HepG2 (cell line): ENCODE data around the gene UBA6. TPM values are rescaled to one million over a fixed set of nuclear protein-coding genes. Genes with fewer than 3 reads are reported as not detected.

Experiments used
- ATAC-seq: fragments of 200-7000 bp; cut with Tn5 transposase; 3 replicates; pipeline ENCODE4 v1.9.1; 2020; ENCODE audit warnings: mild to moderate bottlenecking, moderate library complexity
- BruUV-seq: library from RNA; stranded (reverse); fragments of 400-500 nt; replicated peaks from 2 replicates; lab custom pipeline; 2021; lab: Mats Ljungman, UMichigan
- CTCF ChIA-PET: fragments of 300-600 bp; formaldehyde crosslinking; extraction: SDS; loops from one replicate; lab custom pipeline; 2021; ENCODE audit warnings: low total read pairs, inconsistent platforms, low intra/inter-chr PET ratio; lab: Yijun Ruan, JAX
- POLR2A ChIA-PET: fragments of 350-600 bp; sonication (Branson Sonifier 250); formaldehyde crosslinking; loops from one replicate; lab custom pipeline; 2020; ENCODE audit warnings: antibody characterized with exemption, inconsistent platforms; lab: Yijun Ruan, JAX
- DNase-seq: peaks from one replicate; pipeline ENCODE4 v3.0.0-alpha.2; 2015; ENCODE audit warnings: low spot score
- FAIRE-seq: peaks from 3 replicates; lab custom pipeline; 2011; peaks lifted over from hg19 to GRCh38; lab: Jason Lieb, UNC
- H2AFZ ChIP-seq: one replicate; pipeline ENCODE4 v1.6.1; 2011; ENCODE audit warnings: low read length, inconsistent platforms
- H3K27ac ChIP-seq: fragments of 300-600 bp; 3 replicates; pipeline ENCODE4 v1.8.0; 2011; ENCODE audit warnings: mixed run types, mild to moderate bottlenecking, mixed read lengths, low read length, inconsistent platforms; ENCODE audit not compliant: insufficient read depth; ENCODE audit errors: extremely low read length
- H3K27me3 ChIP-seq, 2 experiments: fragments of 200-600 bp in 1 of 2; 2 replicates in 1 of 2; 3 replicates in 1 of 2; pipeline versions ENCODE4 v1.6.0 to v1.8.0; 2011; ENCODE audit warnings: low read length in 2 of 2, mild to moderate bottlenecking in 2 of 2, moderate library complexity in 2 of 2, inconsistent platforms in 1 of 2; ENCODE audit not compliant: insufficient read depth in 2 of 2, control insufficient read depth in 1 of 2
- H3K36me3 ChIP-seq, 2 experiments: fragments of 200-600 bp in 1 of 2; replicated peaks in 1 of 2; 2 replicates in 1 of 2; 3 replicates in 1 of 2; pipeline versions ENCODE4 v1.5.1 to v1.8.0; 2011; ENCODE audit warnings: low read length in 2 of 2, inconsistent platforms in 1 of 2; ENCODE audit not compliant: insufficient read depth in 2 of 2, control insufficient read depth in 1 of 2
- H3K4me1 ChIP-seq: 2 replicates; pipeline ENCODE4 v1.5.1; 2012; ENCODE audit warnings: low read length, inconsistent platforms; ENCODE audit not compliant: insufficient read depth
- H3K4me2 ChIP-seq: 2 replicates; pipeline ENCODE4 v1.6.0; 2011; ENCODE audit warnings: low read depth, low read length, inconsistent platforms
- H3K4me3 ChIP-seq, 3 experiments: fragments of 200-600 bp in 1 of 3; sonication (generic), shearing (Covaris generic) in 1 of 3; replicated peaks in 1 of 3; 2 replicates each; pipeline ENCODE4 v1.5.1; 2011 to 2016; ENCODE audit warnings: low read length in 3 of 3, inconsistent platforms in 2 of 3, low read depth in 2 of 3, mild to moderate bottlenecking in 2 of 3, control low read depth in 1 of 3, mixed read lengths in 1 of 3; ENCODE audit not compliant: insufficient read depth in 1 of 3
- H3K79me2 ChIP-seq: one replicate; pipeline ENCODE4 v1.6.1; 2011; ENCODE audit warnings: low read length, inconsistent platforms; ENCODE audit not compliant: insufficient read depth
- H3K9ac ChIP-seq: 2 replicates; pipeline ENCODE4 v1.6.0; 2011; ENCODE audit warnings: mild to moderate bottlenecking, low read depth, low read length, inconsistent platforms; ENCODE audit not compliant: insufficient read depth
- H3K9me3 ChIP-seq: 2 replicates; pipeline ENCODE4 v1.5.1; 2012; ENCODE audit warnings: mild to moderate bottlenecking, low read length
- H4K20me1 ChIP-seq: 2 replicates; pipeline ENCODE4 v1.6.0; 2011; ENCODE audit warnings: inconsistent platforms, mild to moderate bottlenecking, low read length, moderate library complexity; ENCODE audit not compliant: insufficient read depth
- DMAP1 ChIP-seq: IDR thresholded peaks from 2 replicates; pipeline ENCODE4 v1.6.1; 2016
- DR1 ChIP-seq: sonication (generic); formaldehyde crosslinking; IDR thresholded peaks from 2 replicates; pipeline ENCODE4 v1.8.0; 2021; ENCODE audit warnings: mild to moderate bottlenecking, missing genetic modification reagents, inconsistent platforms
- MAFG ChIP-seq: sonication (generic); formaldehyde crosslinking; IDR thresholded peaks from 2 replicates; pipeline ENCODE4 v1.5.1; 2020; ENCODE audit warnings: mild to moderate bottlenecking, missing genetic modification reagents
- MAZ ChIP-seq, 2 experiments: sonication (generic) in 1 of 2; formaldehyde crosslinking in 1 of 2; IDR thresholded peaks; 2 replicates each; pipeline versions ENCODE4 v1.5.0 to v1.6.1; 2012 to 2020; ENCODE audit warnings: low read depth in 2 of 2, mild to moderate bottlenecking in 2 of 2, borderline replicate concordance in 1 of 2, improper control_type of control experiment in 1 of 2, low read length in 1 of 2, missing genetic modification reagents in 1 of 2, moderate library complexity in 1 of 2
- MEIS1 ChIP-seq: sonication (generic); formaldehyde crosslinking; IDR thresholded peaks from 2 replicates; pipeline ENCODE4 v1.9.0; 2021; ENCODE audit warnings: mild to moderate bottlenecking, missing genetic modification reagents, moderate library complexity, borderline replicate concordance
- MXI1 ChIP-seq: IDR thresholded peaks from 3 replicates; pipeline ENCODE4 v1.6.1; 2012; ENCODE audit warnings: low read depth, low read length, inconsistent platforms, borderline replicate concordance
- RARA ChIP-seq: IDR thresholded peaks from 2 replicates; pipeline ENCODE4 v1.6.1; 2016; ENCODE audit warnings: missing genetic modification reagents, missing compliant biosample characterization
- SRSF1 ChIP-seq: fragments of 200-400 bp; formaldehyde crosslinking; optimal IDR thresholded peaks from 2 replicates; pipeline ENCODE3; 2017; ENCODE audit warnings: mild to moderate bottlenecking, low read depth, low read length, moderate library complexity
- ZFX ChIP-seq: sonication (generic); formaldehyde crosslinking; IDR thresholded peaks from 2 replicates; pipeline ENCODE4 v1.4.0; 2020; ENCODE audit warnings: mild to moderate bottlenecking, low read depth, missing genetic modification reagents, moderate library complexity
- ZNF205 ChIP-seq: IDR thresholded peaks from 2 replicates; pipeline ENCODE4 v1.6.1; 2018; ENCODE audit warnings: missing biosample characterization, missing genetic modification reagents
- ZNF235 ChIP-seq: sonication (generic); formaldehyde crosslinking; IDR thresholded peaks from 2 replicates; pipeline ENCODE4 v1.8.1; 2023; ENCODE audit warnings: mild to moderate bottlenecking, missing genetic modification reagents, borderline replicate concordance
- ZNF446 ChIP-seq: sonication (generic); formaldehyde crosslinking; IDR thresholded peaks from 2 replicates; pipeline ENCODE4 v1.5.0; 2020; ENCODE audit warnings: mild to moderate bottlenecking, missing genetic modification reagents
- ZNF761 ChIP-seq: sonication (generic); formaldehyde crosslinking; conservative IDR thresholded peaks from 2 replicates; pipeline ENCODE4 v1.4.0; 2020; ENCODE audit warnings: mild to moderate bottlenecking, missing genetic modification reagents
- ZNF850 ChIP-seq: sonication (generic); formaldehyde crosslinking; conservative IDR thresholded peaks from 2 replicates; pipeline ENCODE4 v1.9.0; 2021; ENCODE audit warnings: mild to moderate bottlenecking, missing genetic modification reagents
- WGBS: methylation state at CpG from one replicate; pipeline ENCODE4 v1.1.6; 2017; ENCODE audit warnings: low lambda C conversion rate; 5-methylcytosine and 5-hydroxymethylcytosine counted together
- in situ Hi-C: cut with HindIII; loops from 2 replicates; pipeline ENCODE4 v1.10.0; 2017; ENCODE audit warnings: low pct_unique_long_range_greater_than_20kb; ENCODE audit not compliant: extremely low pct_ligation_motif_present
- intact Hi-C: fragments of 100-400 bp; cut with micrococcal nuclease; formaldehyde crosslinking; loops from one replicate; pipeline ENCODE4 v1.10.0; 2022; ENCODE audit not compliant: unreplicated experiment
- polyA plus RNA-seq, 8 experiments: library from polyadenylated mRNA; depleted of rRNA in 3 of 8; stranded (reverse) in 7 of 8; unstranded in 1 of 8; fragments of >200 nt; fragmentation: Illumina TruSeq in 4 of 8; extraction: Trizol in 4 of 8; gene quantifications; 2 replicates each; pipeline versions ENCODE4 v1.2.1 to v1.2.3, GENCODE V29; 2011 to 2016; ENCODE audit warnings: low read depth in 4 of 8, missing spikeins in 1 of 8, mixed read lengths in 1 of 8; ENCODE audit not compliant: insufficient read depth in 1 of 8
- total RNA-seq, 5 experiments: library from RNA; depleted of rRNA; stranded (reverse); fragments of >200 nt; fragmentation: Illumina TruSeq; extraction: Trizol; gene quantifications; 2 replicates each; pipeline ENCODE4 v1.2.3, GENCODE V29; 2016; ENCODE audit warnings: low read depth in 1 of 5
- TF ChIP-seq, protein P1 (sequence below): sonication (generic); formaldehyde crosslinking; IDR thresholded peaks from 2 replicates; pipeline ENCODE4 v1.5.1; 2020; ENCODE audit warnings: missing genetic modification reagents, mild to moderate bottlenecking, borderline replicate concordance
- TF ChIP-seq, protein P2 (sequence below): sonication (generic); formaldehyde crosslinking; IDR thresholded peaks from 2 replicates; pipeline ENCODE4 v1.5.0; 2020; ENCODE audit warnings: mild to moderate bottlenecking, low read depth, missing genetic modification reagents, borderline replicate concordance

UBA6 gene
- total and polyA plus RNA-seq, 2 of the 13 experiments (the other 11 are each of a cell fraction or from before 2014, with no cell fraction given): 33.3 to 75.4 TPM

DNA sequence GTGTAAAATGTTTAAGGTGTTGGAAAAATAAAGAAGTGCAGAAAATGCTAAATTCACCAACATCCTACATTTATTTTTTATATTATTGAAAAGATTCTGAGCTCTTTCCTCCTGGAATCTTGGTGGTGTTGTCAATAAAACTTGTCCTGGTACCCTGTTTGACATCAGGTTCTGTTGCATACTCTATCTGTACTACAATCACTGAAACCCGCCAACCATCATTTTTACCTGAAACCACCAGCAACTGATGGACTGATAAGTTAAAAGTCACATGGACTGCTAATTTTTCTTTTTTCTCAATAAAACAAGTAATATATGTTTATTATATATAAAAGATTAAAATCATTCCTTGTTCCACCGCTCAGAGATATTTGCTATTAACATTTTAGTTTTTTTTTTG is 119.0 kb downstream of the UBA6 start:
- ChIA-PET POLR2A (no interaction called here), CTCF (no interaction called here)
- DNase-seq (no peak), FAIRE-seq (no peak), ATAC-seq (no peak)
- Histone ChIP-seq H3K9me3 (no peaks in the 10 kb centered on the region), H3K36me3 (no peaks in the 10 kb centered on the region), H4K20me1 (no peaks in the 10 kb centered on the region), H3K4me3 (no peak overlapping the region), H3K27ac (no peak overlapping the region), H2AFZ (no peak overlapping the region), H3K4me2 (no peak overlapping the region), H3K79me2 (no peaks in the 10 kb centered on the region), H3K27me3 (no peaks in the 10 kb centered on the region), H3K4me1 (no peaks in the 10 kb centered on the region), H3K9ac (no peak overlapping the region)
- in situ Hi-C loops (no loop called here), intact Hi-C loops (no loop called here)
- BruUV-seq: no TSS peak
- TF ChIP-seq MEIS1 (no peak), SRSF1 (no peak), DMAP1 (no peak), ZNF761 (no peak), ZNF446 (no peak), ZNF850 (CRISPR knock-in tag) (no peak), RARA (CRISPR knock-in tag) (no peak), ZNF235 (CRISPR knock-in tag) (no peak), ZFX (CRISPR knock-in tag) (no peak), ZNF205 (CRISPR knock-in tag) (no peak), MXI1 (no peak), MAZ (IDR thresholded peaks at IDR 0.05; ENCODE audit: borderline replicate concordance, low read depth, low read length) (no peak), MAZ (CRISPR knock-in tag; IDR thresholded peaks at IDR 0.05; ENCODE audit: low read depth) (no peak), MAFG (CRISPR knock-in tag) (no peak), DR1 (no peak)
- TF ChIP-seq, protein P1, sequence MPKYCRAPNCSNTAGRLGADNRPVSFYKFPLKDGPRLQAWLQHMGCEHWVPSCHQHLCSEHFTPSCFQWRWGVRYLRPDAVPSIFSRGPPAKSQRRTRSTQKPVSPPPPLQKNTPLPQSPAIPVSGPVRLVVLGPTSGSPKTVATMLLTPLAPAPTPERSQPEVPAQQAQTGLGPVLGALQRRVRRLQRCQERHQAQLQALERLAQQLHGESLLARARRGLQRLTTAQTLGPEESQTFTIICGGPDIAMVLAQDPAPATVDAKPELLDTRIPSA (CRISPR knock-in tag): no peak
- TF ChIP-seq, protein P2, sequence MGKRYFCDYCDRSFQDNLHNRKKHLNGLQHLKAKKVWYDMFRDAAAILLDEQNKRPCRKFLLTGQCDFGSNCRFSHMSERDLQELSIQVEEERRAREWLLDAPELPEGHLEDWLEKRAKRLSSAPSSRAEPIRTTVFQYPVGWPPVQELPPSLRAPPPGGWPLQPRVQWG: no peak
- 46% methylated on average over 2 of the region's 2 CpGs for WGBS
